ENCODE data around the gene D2HGDH. TPM values are rescaled to one million over a fixed set of nuclear protein-coding genes. Genes with fewer than 3 reads are reported as not detected.

Gene D2HGDH
- total and polyA plus RNA-seq, 10 donors, result 18.8 to 69.8 (median 38.0) TPM

DNA sequence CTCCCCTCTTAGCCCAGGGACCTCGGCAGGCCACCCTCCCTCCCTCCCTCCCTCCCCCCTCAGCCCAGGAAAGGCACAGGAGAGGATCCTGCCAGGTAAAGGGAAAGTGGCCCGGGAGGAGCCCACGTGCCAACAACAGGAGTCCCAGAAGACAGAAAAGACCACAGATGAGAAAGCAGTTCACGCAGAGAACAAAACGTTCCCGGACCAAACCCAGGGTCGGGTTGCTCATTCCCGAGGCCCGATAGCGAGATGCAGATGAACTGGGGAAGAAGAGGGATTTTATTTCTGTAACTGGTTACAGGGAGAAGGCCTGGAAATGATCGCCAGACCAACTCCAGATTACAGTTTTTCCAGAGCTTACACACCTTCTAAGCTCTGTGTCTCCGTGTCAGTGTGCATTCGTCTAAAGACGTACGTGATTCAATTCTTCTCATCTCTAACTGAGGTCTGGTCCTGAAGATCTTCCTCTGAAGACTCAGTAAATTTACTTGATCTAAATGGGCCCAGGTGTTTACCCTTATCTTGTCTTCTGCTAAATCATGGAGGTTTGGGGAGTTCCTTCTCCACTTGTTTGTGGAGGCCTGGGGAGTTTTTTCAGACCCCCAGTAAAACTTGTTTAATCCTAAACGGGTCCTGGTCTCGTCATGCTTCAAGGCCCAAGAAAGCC lies 73.8 kb downstream of the D2HGDH start:
- intact Hi-C loops (cut with DNase I; ENCODE audit: low total_unique reads), result no loop called here
- 76 to 81% (median 78%) methylated on average over 16 to 17 of the region's 17 CpGs for WGBS, 5 donors

DNA sequence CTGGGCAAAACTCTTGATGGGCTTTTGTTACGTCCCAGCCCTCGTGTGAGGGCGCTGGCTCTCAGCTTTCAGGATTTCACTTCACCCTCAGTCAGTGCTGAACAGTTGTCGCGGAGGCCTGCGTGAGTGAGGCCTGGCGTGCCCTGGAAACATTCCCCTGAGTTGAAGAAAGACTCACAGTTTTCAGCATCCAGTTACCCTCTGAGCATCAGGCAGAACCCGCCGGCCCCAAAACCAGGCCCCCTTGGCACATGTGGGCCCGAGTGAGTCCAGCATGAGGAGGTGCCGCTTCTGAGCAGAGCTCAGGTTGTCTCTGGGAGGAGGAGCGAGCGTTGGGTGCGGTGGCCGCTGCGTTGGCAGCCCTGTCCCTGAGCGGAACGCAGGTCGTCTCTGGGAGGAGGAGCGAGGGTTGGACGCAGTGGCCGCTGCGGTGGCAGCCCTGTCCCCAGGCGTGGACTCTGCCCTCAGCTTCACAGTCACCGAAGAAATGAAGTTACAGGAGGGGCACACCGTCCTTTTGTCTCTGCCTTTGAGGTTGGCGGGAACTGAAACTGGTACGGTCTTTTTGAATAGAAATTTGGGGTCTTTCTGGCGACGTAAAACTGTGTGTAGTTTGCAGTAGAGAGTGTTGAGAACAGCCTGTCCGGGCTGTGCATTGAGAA lies 74.4 kb downstream of the D2HGDH start, which contains the start of gene NEU4:
NEU4 (plus strand) TSS at position 473 of the 662 bp plus-strand sequence. CDS start 5,292 bp downstream, outside the sequence.
- WGBS, 5 donors, result 84 to 92% (median 88%) methylated on average over 31 of the region's 31 CpGs
- TF ChIP-seq, protein P1, sequence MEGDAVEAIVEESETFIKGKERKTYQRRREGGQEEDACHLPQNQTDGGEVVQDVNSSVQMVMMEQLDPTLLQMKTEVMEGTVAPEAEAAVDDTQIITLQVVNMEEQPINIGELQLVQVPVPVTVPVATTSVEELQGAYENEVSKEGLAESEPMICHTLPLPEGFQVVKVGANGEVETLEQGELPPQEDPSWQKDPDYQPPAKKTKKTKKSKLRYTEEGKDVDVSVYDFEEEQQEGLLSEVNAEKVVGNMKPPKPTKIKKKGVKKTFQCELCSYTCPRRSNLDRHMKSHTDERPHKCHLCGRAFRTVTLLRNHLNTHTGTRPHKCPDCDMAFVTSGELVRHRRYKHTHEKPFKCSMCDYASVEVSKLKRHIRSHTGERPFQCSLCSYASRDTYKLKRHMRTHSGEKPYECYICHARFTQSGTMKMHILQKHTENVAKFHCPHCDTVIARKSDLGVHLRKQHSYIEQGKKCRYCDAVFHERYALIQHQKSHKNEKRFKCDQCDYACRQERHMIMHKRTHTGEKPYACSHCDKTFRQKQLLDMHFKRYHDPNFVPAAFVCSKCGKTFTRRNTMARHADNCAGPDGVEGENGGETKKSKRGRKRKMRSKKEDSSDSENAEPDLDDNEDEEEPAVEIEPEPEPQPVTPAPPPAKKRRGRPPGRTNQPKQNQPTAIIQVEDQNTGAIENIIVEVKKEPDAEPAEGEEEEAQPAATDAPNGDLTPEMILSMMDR (IDR thresholded peaks at IDR 0.05 in 8 of 11, conservative IDR thresholded peaks at IDR 0.05 in 3 of 11), result no peak
- TF ChIP-seq POLR2A (IDR thresholded peaks at IDR 0.05), result no peak
- no peak for TF ChIP-seq POLR2AphosphoS5 (IDR thresholded peaks at IDR 0.05)
- peak; percentile 61 for DNase-seq

More for the DNA sequence above, 73.8 kb downstream of the D2HGDH start:
- TF ChIP-seq, protein P1 (IDR thresholded peaks at IDR 0.05 in 8 of 11, conservative IDR thresholded peaks at IDR 0.05 in 3 of 11), result no peak
- no peak for TF ChIP-seq POLR2AphosphoS5 (IDR thresholded peaks at IDR 0.05)
- TF ChIP-seq POLR2A (IDR thresholded peaks at IDR 0.05), result no peak
- peaks cover 12 to 21% (median 18%) of the 10 kb centered on the region in 6 donors for H3K4me1 ChIP-seq
- no peaks in the 10 kb centered on the region for H3K36me3 ChIP-seq
- H3K27ac ChIP-seq, result peak overlapping the region in 1 of 8 donors; percentile 22
- H3K9me3 ChIP-seq, result no peaks in the 10 kb centered on the region
- peaks cover 0 to 51% (median 17%) of the 10 kb centered on the region in 7 donors for H3K27me3 ChIP-seq (replicated peaks in 1 of 7)
- no peak for DNase-seq
- no peak overlapping the region for H3K4me3 ChIP-seq

DNA sequence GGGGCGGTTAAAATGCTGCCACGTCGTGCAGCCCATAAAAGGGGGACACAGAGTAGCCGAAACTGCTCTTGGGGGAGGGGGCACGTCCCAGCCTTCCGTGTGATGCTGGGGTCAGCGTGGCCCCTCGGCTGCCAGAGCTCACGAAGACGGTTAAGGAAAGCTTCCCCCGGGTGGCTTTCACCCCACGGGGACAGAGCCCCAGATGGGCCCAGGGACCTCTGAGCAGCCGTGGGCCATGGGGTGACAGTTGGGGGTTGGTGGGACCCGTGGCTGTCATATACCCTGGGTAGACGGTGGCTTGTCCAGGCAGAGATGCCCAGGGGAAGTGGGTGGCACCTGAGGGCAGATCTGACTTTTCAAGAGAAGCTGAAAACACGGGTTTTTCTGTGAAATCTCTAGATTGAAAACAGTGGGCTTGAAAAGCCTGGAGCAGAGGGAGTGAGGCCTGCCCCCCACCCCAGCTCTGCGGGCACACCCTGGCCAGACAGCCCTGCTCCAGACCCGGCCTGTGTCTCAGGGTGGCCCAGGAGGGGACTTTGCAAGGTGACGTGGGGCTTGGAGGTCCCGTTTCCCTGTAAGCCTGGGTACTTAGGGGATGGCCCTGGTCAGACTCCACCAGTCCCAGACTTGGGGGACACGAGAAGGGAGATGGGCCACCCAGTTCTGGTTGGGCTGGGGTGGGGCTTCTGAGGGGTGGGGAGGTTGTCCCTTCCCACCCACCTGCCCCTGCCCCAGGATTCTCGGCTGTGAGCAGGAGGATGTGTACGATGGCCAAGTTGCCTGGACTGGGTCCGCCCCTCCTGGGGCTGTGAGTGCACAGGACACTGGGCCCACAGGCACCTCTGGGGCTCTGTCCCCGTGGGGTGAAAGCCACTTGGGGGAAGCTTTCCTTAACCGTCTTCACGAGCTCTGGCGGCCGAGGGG lies 75.2 kb downstream of the D2HGDH start:
- Histone ChIP-seq H3K4me1 (peaks cover 2 to 18% (median 4%) of the 10 kb centered on the region in 6 donors), H3K27ac (no peak overlapping the region), H3K4me3 (no peak overlapping the region), H3K27me3 (replicated peaks in 1 of 7) (peaks cover 0 to 50% (median 2%) of the 10 kb centered on the region in 7 donors), H3K36me3 (no peaks in the 10 kb centered on the region), H3K9me3 (no peaks in the 10 kb centered on the region)
- DNase-seq, result peak; percentile 59
- intact Hi-C loops (cut with DNase I; ENCODE audit: low total_unique reads), result no loop called here
- TF ChIP-seq POLR2A (IDR thresholded peaks at IDR 0.05) (no peak), POLR2AphosphoS5 (IDR thresholded peaks at IDR 0.05) (no peak)
- TF ChIP-seq, protein P1 (IDR thresholded peaks at IDR 0.05 in 8 of 11, conservative IDR thresholded peaks at IDR 0.05 in 3 of 11), result no peak
- WGBS, 5 donors, result 80 to 86% (median 83%) methylated on average over 24 to 29 of the region's 29 CpGs

More for the DNA sequence above, 74.4 kb downstream of the D2HGDH start, which contains the start of gene NEU4:
- Histone ChIP-seq H3K36me3 (no peaks in the 10 kb centered on the region), H3K27ac (peak within 1 kb of the TSS in 1 of 8 donors; percentile 22), H3K4me3 (no peak within 1 kb of the TSS), H3K9me3 (no peaks in the 10 kb centered on the region), H3K27me3 (replicated peaks in 1 of 7) (peaks cover 0 to 50% (median 10%) of the 10 kb centered on the region in 7 donors), H3K4me1 (peaks cover 10 to 21% (median 12%) of the 10 kb centered on the region in 6 donors)
- intact Hi-C loops (cut with DNase I; ENCODE audit: low total_unique reads), result no loop called here

Measured in spleen (tissue), 11 donors.